Osteocyte (in vitro differentiated cells): ENCODE data around the gene CALML3. TPM values are rescaled to one million over a fixed set of nuclear protein-coding genes. Genes with fewer than 3 reads are reported as not detected.

ENCODE experiments used
- DNase-seq: peaks from one replicate; pipeline ENCODE4 v3.0.0; 2021; ENCODE audit warnings: mixed read lengths; ENCODE audit not compliant: unreplicated experiment; ENCODE audit errors: extremely low spot score
- H3K27ac Mint-ChIP-seq: one replicate; pipeline ENCODE4 v1.8.0; 2021; ENCODE audit warnings: mild to moderate bottlenecking, mixed read lengths; ENCODE audit not compliant: unreplicated experiment
- H3K27me3 Mint-ChIP-seq: one replicate; pipeline ENCODE4 v1.8.0; 2021; ENCODE audit warnings: mixed read lengths; ENCODE audit not compliant: unreplicated experiment
- H3K36me3 Mint-ChIP-seq: one replicate; pipeline ENCODE4 v1.8.0; 2021; ENCODE audit warnings: mixed read lengths; ENCODE audit not compliant: unreplicated experiment
- H3K4me1 Mint-ChIP-seq: one replicate; pipeline ENCODE4 v1.8.0; 2021; ENCODE audit warnings: mixed read lengths; ENCODE audit not compliant: unreplicated experiment
- H3K4me3 Mint-ChIP-seq: one replicate; pipeline ENCODE4 v1.8.0; 2021; ENCODE audit warnings: mild to moderate bottlenecking, moderate library complexity, mixed read lengths; ENCODE audit not compliant: unreplicated experiment
- H3K9me3 Mint-ChIP-seq: one replicate; pipeline ENCODE4 v1.8.0; 2021; ENCODE audit warnings: mixed read lengths; ENCODE audit not compliant: unreplicated experiment
- total RNA-seq: library from RNA; stranded (reverse); gene quantifications from 2 replicates; pipeline ENCODE4 v1.2.1, GENCODE V29; 2021
- TF ChIP-seq, protein P1 (sequence below): fragments of 200-600 bp; sonication (generic); IDR thresholded peaks from 2 replicates; pipeline ENCODE4 v1.5.0; 2021; ENCODE audit warnings: antibody characterized with exemption, mild to moderate bottlenecking, moderate library complexity

The CALML3 gene
- total RNA-seq, 1 donor from 2014 or later = not detected

DNA sequence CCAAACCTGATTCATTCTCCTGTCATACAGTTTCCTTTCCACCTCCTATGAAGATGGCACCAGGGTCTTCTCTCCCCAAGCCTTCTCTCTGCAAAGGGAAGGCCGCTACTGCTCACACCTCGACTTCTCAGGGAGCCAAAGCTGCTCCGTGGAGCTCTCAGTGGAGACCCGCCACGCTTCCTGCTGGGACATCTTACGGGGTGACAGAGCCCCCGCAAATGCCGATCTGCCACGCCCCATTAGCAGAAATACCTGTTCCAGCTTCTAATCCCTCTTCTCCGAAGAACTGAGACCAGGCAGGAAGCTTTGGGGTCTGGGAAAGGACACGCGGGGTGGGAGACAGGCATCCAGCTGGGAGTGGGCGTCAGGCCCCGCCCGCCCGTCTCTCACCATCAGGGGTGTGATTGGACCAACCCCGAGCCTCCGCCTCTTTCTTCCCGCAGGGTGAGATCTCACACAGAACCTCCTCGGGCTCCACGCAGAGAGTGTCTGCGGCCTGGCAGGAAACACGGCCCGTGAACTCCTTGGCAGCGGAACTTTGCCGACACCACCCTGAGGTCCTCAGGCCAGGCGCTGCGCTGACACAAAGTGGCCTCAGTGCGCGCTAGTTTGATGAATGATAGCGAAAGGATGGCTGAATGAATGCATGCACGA lies 13.4 kb upstream of the CALML3 start:
- TF ChIP-seq, protein P1, sequence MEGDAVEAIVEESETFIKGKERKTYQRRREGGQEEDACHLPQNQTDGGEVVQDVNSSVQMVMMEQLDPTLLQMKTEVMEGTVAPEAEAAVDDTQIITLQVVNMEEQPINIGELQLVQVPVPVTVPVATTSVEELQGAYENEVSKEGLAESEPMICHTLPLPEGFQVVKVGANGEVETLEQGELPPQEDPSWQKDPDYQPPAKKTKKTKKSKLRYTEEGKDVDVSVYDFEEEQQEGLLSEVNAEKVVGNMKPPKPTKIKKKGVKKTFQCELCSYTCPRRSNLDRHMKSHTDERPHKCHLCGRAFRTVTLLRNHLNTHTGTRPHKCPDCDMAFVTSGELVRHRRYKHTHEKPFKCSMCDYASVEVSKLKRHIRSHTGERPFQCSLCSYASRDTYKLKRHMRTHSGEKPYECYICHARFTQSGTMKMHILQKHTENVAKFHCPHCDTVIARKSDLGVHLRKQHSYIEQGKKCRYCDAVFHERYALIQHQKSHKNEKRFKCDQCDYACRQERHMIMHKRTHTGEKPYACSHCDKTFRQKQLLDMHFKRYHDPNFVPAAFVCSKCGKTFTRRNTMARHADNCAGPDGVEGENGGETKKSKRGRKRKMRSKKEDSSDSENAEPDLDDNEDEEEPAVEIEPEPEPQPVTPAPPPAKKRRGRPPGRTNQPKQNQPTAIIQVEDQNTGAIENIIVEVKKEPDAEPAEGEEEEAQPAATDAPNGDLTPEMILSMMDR = no peak
- H3K27ac Mint-ChIP-seq = no peak overlapping the region
- DNase-seq = no peak
- H3K4me1 Mint-ChIP-seq = no peaks in the 10 kb centered on the region
- H3K4me3 Mint-ChIP-seq = no peak overlapping the region
- H3K27me3 Mint-ChIP-seq = peaks cover 14% of the 10 kb centered on the region
- no peaks in the 10 kb centered on the region for H3K36me3 Mint-ChIP-seq
- no peaks in the 10 kb centered on the region for H3K9me3 Mint-ChIP-seq

DNA sequence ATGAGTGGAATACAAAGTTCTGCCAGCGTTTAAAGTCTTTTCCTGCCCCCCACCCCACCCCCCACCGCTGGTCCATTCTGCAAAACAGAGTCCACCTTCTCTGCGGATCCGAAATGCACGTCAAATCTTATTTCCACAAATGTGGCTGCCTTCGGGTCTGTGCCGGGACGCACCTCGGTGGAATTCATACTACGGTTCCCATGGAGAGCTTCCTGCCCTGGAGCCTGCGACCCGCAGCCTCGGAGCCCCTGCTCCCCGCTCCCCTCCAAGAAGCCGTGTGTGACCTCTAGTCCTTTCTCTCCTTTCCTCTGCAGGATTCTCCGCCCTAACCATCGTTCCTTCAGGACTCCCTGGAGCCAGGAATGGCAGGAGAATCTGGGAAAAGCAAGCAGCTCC lies 12.9 kb upstream of the CALML3 start:
- Mint-ChIP-seq H3K27ac (no peak overlapping the region), H3K4me3 (no peak overlapping the region), H3K4me1 (no peaks in the 10 kb centered on the region), H3K27me3 (peaks cover 19% of the 10 kb centered on the region), H3K9me3 (no peaks in the 10 kb centered on the region), H3K36me3 (no peaks in the 10 kb centered on the region)
- DNase-seq = no peak
- TF ChIP-seq, protein P1 = no peak

DNA sequence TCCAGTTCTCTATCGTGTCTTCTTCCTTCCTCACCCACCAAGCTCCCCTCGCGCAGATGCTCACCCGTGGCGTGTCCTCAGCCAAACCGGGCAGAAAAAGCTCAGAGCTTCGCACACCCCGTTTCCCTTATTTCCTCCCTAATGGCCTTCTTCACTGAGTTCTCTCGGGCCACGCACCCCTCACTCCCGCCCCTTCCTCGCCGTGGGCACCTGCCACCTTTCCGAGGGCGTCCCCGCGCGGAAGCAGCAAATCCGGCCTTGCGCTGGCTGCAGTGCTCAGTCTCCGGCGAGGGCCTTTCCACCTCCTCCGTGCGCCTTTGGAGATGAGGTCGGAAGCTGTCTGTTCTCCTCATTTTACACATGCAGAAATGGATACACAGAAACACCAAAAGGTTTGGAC lies 12.4 kb upstream of the CALML3 start:
- DNase-seq = no peak
- H3K4me1 Mint-ChIP-seq = no peaks in the 10 kb centered on the region
- no peaks in the 10 kb centered on the region for H3K36me3 Mint-ChIP-seq
- TF ChIP-seq, protein P1 = no peak
- no peak overlapping the region for H3K27ac Mint-ChIP-seq
- no peak overlapping the region for H3K4me3 Mint-ChIP-seq
- peaks cover 20% of the 10 kb centered on the region for H3K27me3 Mint-ChIP-seq
- no peaks in the 10 kb centered on the region for H3K9me3 Mint-ChIP-seq

DNA sequence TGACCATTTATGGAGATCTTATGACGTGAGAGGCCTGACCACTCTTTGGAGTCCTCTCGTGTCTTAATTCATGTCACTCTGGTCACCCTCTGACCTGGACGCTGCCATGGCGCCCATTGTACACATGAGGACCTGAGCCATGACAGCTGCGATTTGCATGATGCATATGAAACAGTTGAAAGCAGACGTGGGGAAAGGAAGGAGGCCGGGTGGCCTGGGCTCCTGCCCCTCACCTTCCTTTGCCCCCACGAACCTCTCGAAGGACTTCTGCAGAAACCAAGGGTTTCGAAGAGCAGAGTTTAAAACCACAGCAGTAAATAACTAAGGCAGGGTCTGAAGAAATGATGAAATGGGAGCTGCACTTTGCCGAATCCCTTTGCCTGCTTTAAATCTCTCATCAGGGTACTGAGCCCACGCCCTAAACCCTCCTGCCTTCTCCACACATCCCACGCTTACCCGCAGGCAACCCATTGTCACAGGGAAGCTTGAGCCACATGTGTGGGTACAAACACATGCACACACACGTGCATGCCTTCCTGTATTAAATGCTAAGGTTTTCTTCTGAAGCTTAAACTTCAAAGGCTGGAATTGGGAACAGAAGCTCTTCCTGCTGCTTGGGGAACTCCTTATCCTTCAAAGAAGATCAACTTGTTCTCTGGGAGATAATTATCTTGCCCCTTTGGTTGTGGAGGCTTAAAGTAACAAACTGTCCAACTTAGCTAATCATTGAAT lies 11.7 kb upstream of the CALML3 start:
- no peak overlapping the region for H3K4me3 Mint-ChIP-seq
- no peaks in the 10 kb centered on the region for H3K4me1 Mint-ChIP-seq
- no peaks in the 10 kb centered on the region for H3K9me3 Mint-ChIP-seq
- no peak for DNase-seq
- TF ChIP-seq, protein P1 = no peak
- H3K27ac Mint-ChIP-seq = no peak overlapping the region
- peaks cover 20% of the 10 kb centered on the region for H3K27me3 Mint-ChIP-seq
- no peaks in the 10 kb centered on the region for H3K36me3 Mint-ChIP-seq

DNA sequence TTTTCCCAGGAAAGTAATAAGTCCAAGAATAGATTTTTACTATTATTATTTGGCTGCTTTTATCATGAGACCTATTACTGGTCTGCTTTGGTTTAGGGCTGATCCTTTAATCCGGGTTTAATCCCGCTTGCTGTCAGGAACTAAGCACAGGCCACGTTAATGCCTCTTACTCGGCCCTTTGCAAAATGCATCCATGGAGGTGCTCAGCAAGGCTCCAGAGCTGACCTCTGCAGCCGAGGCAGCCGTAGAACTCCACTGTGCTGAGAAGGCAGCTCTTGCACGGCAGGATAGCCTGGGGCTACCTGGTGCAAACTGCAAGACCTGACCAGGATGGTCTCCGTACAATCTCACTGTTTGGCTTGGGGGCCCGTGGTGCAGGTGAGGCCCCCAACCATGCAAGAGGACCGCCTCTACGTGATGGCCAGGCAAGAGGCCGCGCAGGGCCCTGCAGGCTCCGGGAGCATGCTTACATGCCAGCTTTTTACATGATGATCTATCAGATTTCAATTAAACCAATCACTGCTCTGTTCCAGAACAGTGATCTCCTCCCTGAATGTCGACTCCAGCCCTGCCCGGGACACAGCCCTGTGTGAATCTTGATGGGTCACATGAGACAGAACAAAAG lies 10.4 kb upstream of the CALML3 start:
- Mint-ChIP-seq H3K9me3 (no peaks in the 10 kb centered on the region), H3K36me3 (no peaks in the 10 kb centered on the region), H3K27ac (no peak overlapping the region), H3K27me3 (peaks cover 23% of the 10 kb centered on the region), H3K4me1 (no peaks in the 10 kb centered on the region), H3K4me3 (no peak overlapping the region)
- TF ChIP-seq, protein P1 = no peak
- DNase-seq = no peak
